Uterus (tissue), 2 donors: ENCODE results near the gene SLC38A8.

Experiments used
- CTCF ChIP-seq, 4 experiments: fragments of 200-600 bp in 2 of 4; fragments of 450-650 bp in 2 of 4; sonication (generic) in 2 of 4; IDR thresholded peaks; one replicate each; pipeline ENCODE4 v1.5.1; 2016 to 2019; ENCODE audit warnings: antibody characterized with exemption in 4 of 4, mild to moderate bottlenecking in 2 of 4, moderate library complexity in 1 of 4
- POLR2A ChIP-seq, 2 donors: fragments of 450-650 bp; IDR thresholded peaks; one replicate each; pipeline ENCODE4 v1.6.1; 2016; ENCODE audit warnings: antibody characterized with exemption in 2 of 2, mild to moderate bottlenecking in 1 of 2, moderate library complexity in 1 of 2

- no peak for TF ChIP-seq POLR2A (IDR thresholded peaks at IDR 0.05)
- no peak for TF ChIP-seq CTCF (IDR thresholded peaks at IDR 0.05)
These were observed 34.6 kb downstream of the SLC38A8 start for GRCh38 chr16:84007965-84008364.
